Peyer's patch (tissue), 4 donors: ENCODE measurements around the gene SCAF4.

Experiments used
- POLR2A ChIP-seq, 2 donors: fragments of 450-650 bp; IDR thresholded peaks; one replicate each; pipeline ENCODE4 v1.5.1; 2017; ENCODE audit warnings: antibody characterized with exemption in 2 of 2, mild to moderate bottlenecking in 2 of 2, moderate library complexity in 2 of 2
- TF ChIP-seq, protein P1 (sequence below), 6 experiments: fragments of 450-650 bp in 4 of 6; fragments of 200-600 bp in 2 of 6; sonication (generic) in 1 of 6; IDR thresholded peaks; one replicate each; pipeline ENCODE4 v1.5.1; 2017 to 2019; ENCODE audit warnings: antibody characterized with exemption in 6 of 6, mild to moderate bottlenecking in 3 of 6, moderate library complexity in 1 of 6

GRCh38 chr21:31735511-31735992, 3.6 kb upstream of the SCAF4 start:
- TF ChIP-seq, protein P1, sequence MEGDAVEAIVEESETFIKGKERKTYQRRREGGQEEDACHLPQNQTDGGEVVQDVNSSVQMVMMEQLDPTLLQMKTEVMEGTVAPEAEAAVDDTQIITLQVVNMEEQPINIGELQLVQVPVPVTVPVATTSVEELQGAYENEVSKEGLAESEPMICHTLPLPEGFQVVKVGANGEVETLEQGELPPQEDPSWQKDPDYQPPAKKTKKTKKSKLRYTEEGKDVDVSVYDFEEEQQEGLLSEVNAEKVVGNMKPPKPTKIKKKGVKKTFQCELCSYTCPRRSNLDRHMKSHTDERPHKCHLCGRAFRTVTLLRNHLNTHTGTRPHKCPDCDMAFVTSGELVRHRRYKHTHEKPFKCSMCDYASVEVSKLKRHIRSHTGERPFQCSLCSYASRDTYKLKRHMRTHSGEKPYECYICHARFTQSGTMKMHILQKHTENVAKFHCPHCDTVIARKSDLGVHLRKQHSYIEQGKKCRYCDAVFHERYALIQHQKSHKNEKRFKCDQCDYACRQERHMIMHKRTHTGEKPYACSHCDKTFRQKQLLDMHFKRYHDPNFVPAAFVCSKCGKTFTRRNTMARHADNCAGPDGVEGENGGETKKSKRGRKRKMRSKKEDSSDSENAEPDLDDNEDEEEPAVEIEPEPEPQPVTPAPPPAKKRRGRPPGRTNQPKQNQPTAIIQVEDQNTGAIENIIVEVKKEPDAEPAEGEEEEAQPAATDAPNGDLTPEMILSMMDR (IDR thresholded peaks at IDR 0.05): no peak
- no peak for TF ChIP-seq POLR2A (IDR thresholded peaks at IDR 0.05)
